ENCODE data around the gene GDI1. TPM values are rescaled to one million over a fixed set of nuclear protein-coding genes. Genes with fewer than 3 reads are reported as not detected.

Gene GDI1
- total and polyA plus RNA-seq, 9 of the 15 experiments (the other 6 are each of a cell fraction or from before 2014, with no cell fraction given) = 0.97 to 82.6 (median 37.5) TPM

GRCh38 chrX:154397888-154398667 is 38.9 kb upstream of the GDI1 start, which contains the start of gene RPL10 (continued):
- TF ChIP-seq PATZ1 (CRISPR knock-in tag; IDR thresholded peaks at IDR 0.05; ENCODE audit: borderline replicate concordance) (no peak), SRF (CRISPR knock-in tag; IDR thresholded peaks at IDR 0.05) (peak; percentile 47 to 97; a peak in 3 of 4 replicates), MYNN (IDR thresholded peaks at IDR 0.05) (no peak), MYNN (CRISPR knock-in tag; IDR thresholded peaks at IDR 0.05) (no peak), ZNF79 (CRISPR knock-in tag; IDR thresholded peaks at IDR 0.05; ENCODE audit: low read depth) (no peak), CREB3 (tag; conservative IDR thresholded peaks at IDR 0.05; ENCODE audit: low read depth) (peak; percentile 70; the same call in 1 of the 2 replicates), SIX5 (IDR thresholded peaks at IDR 0.05; ENCODE audit: borderline replicate concordance in 1 of 2, insufficient read depth in 1 of 2, low read depth in 1 of 2, low read length in 2 of 2) (no peak), MAFG (tag; conservative IDR thresholded peaks at IDR 0.05) (no peak), NCOA6 (IDR thresholded peaks at IDR 0.05) (no peak), TRIM28 (IDR thresholded peaks at IDR 0.05) (no peak), ZNF354B (CRISPR knock-in tag; IDR thresholded peaks at IDR 0.05) (no peak), ZNF408 (CRISPR knock-in tag; IDR thresholded peaks at IDR 0.05; ENCODE audit: low read depth) (no peak), ZC3H4 (CRISPR knock-in tag; IDR thresholded peaks at IDR 0.05; ENCODE audit: borderline replicate concordance) (no peak), HDAC8 (tag; IDR thresholded peaks at IDR 0.05) (no peak; the same call in 1 of the 2 replicates)
- TF ChIP-seq, protein P1, sequence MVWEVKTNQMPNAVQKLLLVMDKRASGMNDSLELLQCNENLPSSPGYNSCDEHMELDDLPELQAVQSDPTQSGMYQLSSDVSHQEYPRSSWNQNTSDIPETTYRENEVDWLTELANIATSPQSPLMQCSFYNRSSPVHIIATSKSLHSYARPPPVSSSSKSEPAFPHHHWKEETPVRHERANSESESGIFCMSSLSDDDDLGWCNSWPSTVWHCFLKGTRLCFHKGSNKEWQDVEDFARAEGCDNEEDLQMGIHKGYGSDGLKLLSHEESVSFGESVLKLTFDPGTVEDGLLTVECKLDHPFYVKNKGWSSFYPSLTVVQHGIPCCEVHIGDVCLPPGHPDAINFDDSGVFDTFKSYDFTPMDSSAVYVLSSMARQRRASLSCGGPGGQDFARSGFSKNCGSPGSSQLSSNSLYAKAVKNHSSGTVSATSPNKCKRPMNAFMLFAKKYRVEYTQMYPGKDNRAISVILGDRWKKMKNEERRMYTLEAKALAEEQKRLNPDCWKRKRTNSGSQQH (CRISPR knock-in tag; IDR thresholded peaks at IDR 0.05) = no peak
- TF ChIP-seq, protein P2, sequence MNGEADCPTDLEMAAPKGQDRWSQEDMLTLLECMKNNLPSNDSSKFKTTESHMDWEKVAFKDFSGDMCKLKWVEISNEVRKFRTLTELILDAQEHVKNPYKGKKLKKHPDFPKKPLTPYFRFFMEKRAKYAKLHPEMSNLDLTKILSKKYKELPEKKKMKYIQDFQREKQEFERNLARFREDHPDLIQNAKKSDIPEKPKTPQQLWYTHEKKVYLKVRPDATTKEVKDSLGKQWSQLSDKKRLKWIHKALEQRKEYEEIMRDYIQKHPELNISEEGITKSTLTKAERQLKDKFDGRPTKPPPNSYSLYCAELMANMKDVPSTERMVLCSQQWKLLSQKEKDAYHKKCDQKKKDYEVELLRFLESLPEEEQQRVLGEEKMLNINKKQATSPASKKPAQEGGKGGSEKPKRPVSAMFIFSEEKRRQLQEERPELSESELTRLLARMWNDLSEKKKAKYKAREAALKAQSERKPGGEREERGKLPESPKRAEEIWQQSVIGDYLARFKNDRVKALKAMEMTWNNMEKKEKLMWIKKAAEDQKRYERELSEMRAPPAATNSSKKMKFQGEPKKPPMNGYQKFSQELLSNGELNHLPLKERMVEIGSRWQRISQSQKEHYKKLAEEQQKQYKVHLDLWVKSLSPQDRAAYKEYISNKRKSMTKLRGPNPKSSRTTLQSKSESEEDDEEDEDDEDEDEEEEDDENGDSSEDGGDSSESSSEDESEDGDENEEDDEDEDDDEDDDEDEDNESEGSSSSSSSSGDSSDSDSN (IDR thresholded peaks at IDR 0.05; ENCODE audit: borderline replicate concordance in 1 of 2, low read depth in 2 of 2, low read length in 2 of 2) = no peak
- TF ChIP-seq, protein P3, sequence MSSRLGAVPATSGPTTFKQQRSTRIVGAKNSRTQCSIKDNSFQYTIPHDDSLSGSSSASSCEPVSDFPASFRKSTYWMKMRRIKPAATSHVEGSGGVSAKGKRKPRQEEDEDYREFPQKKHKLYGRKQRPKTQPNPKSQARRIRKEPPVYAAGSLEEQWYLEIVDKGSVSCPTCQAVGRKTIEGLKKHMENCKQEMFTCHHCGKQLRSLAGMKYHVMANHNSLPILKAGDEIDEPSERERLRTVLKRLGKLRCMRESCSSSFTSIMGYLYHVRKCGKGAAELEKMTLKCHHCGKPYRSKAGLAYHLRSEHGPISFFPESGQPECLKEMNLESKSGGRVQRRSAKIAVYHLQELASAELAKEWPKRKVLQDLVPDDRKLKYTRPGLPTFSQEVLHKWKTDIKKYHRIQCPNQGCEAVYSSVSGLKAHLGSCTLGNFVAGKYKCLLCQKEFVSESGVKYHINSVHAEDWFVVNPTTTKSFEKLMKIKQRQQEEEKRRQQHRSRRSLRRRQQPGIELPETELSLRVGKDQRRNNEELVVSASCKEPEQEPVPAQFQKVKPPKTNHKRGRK (tag; IDR thresholded peaks at IDR 0.05) = no peak
